K562 (cell line): Measurements from ENCODE around the gene HS3ST5. TPM values are rescaled to one million over a fixed set of nuclear protein-coding genes. Genes with fewer than 3 reads are reported as not detected.

Experiments
- ATAC-seq: fragments of 200-7000 bp; cut with Tn5 transposase; 3 replicates; pipeline ENCODE4 v1.9.1; 2020; ENCODE audit warnings: moderate library complexity
- BruUV-seq: library from RNA; stranded (reverse); fragments of 400-500 nt; replicated peaks from 2 replicates; lab custom pipeline; 2021; lab: Mats Ljungman, UMichigan
- CTCF ChIA-PET: fragments of 300-600 bp; formaldehyde crosslinking; extraction: SDS; loops from one replicate; lab custom pipeline; 2021; ENCODE audit warnings: low intra/inter-chr PET ratio; lab: Yijun Ruan, JAX
- POLR2A ChIA-PET: fragments of 300-600, 350-650 bp; sonication (Branson Sonifier 250); formaldehyde crosslinking; extraction: SDS; loops from one replicate; lab custom pipeline; 2021; ENCODE audit warnings: antibody characterized with exemption, inconsistent platforms; lab: Yijun Ruan, JAX
- DNase-seq, 4 experiments: peaks; one replicate each; pipeline versions ENCODE4 v3.0.0 to v3.0.0-alpha.2; 2011 to 2018; ENCODE audit warnings: low spot score in 3 of 4, mixed read lengths in 3 of 4; ENCODE audit errors: extremely low read depth in 1 of 4
- FAIRE-seq: peaks from 2 replicates; lab custom pipeline; 2011; peaks lifted over from hg19 to GRCh38; lab: Jason Lieb, UNC
- H2AFZ ChIP-seq: 2 replicates; pipeline ENCODE4 v1.6.0; 2011; ENCODE audit warnings: low read depth, low read length, control low read depth, inconsistent platforms
- H3K27ac ChIP-seq: fragments of 200-600 bp; 3 replicates; pipeline ENCODE4 v1.8.0; 2011; ENCODE audit warnings: low read depth, mild to moderate bottlenecking, control low read depth, inconsistent platforms, low read length, moderate library complexity, mixed read lengths; ENCODE audit errors: extremely low read depth
- H3K27me3 ChIP-seq, 2 experiments: fragments of 300-600 bp in 1 of 2; 2 replicates in 1 of 2; 3 replicates in 1 of 2; pipeline versions ENCODE4 v1.6.0 to v1.8.0; 2011; ENCODE audit warnings: inconsistent platforms in 2 of 2, low read length in 2 of 2, mild to moderate bottlenecking in 1 of 2, mixed read lengths in 1 of 2, moderate library complexity in 1 of 2; ENCODE audit not compliant: control insufficient read depth in 2 of 2, insufficient read depth in 2 of 2
- H3K36me3 ChIP-seq: fragments of 300-600 bp; 3 replicates; pipeline ENCODE4 v1.8.0; 2011; ENCODE audit warnings: mild to moderate bottlenecking, low read length, inconsistent platforms; ENCODE audit not compliant: control insufficient read depth, insufficient read depth
- H3K4me1 ChIP-seq, 2 experiments: fragments of 200-600 bp in 1 of 2; replicated peaks in 1 of 2; 2 replicates in 1 of 2; 3 replicates in 1 of 2; pipeline versions ENCODE4 v1.5.1 to v1.8.0; 2011; ENCODE audit warnings: inconsistent platforms in 2 of 2, low read length in 2 of 2, mild to moderate bottlenecking in 1 of 2, mixed read lengths in 1 of 2, moderate library complexity in 1 of 2; ENCODE audit not compliant: control insufficient read depth in 2 of 2, insufficient read depth in 2 of 2
- H3K4me2 ChIP-seq: 2 replicates; pipeline ENCODE4 v1.6.1; 2011; ENCODE audit warnings: low read length, control low read depth, inconsistent platforms, mixed read lengths; ENCODE audit not compliant: insufficient read depth
- H3K4me3 ChIP-seq: fragments of 200-600 bp; sonication (generic), shearing (Covaris generic); 2 replicates; pipeline ENCODE4 v1.5.1; 2016; ENCODE audit warnings: control low read depth, inconsistent platforms
- H3K79me2 ChIP-seq: fragments of 200-600 bp; 3 replicates; pipeline ENCODE4 v1.8.0; 2011; ENCODE audit warnings: low read length, inconsistent platforms; ENCODE audit not compliant: control insufficient read depth, insufficient read depth
- H3K9ac ChIP-seq, 2 experiments: 2 replicates each; pipeline versions ENCODE4 v1.6.0 to v1.6.1; 2011; ENCODE audit warnings: low read depth in 2 of 2, low read length in 2 of 2, control low read depth in 1 of 2, inconsistent platforms in 1 of 2, mild to moderate bottlenecking in 1 of 2, mixed read lengths in 1 of 2; ENCODE audit not compliant: insufficient read depth in 1 of 2
- H3K9me1 ChIP-seq: one replicate; pipeline ENCODE4 v1.6.0; 2011; ENCODE audit warnings: inconsistent platforms, mild to moderate bottlenecking, low read length, moderate library complexity; ENCODE audit not compliant: control insufficient read depth, insufficient read depth
- H3K9me3 ChIP-seq: replicated peaks from 2 replicates; pipeline ENCODE4 v1.5.1; 2011; ENCODE audit warnings: low read depth, low read length, inconsistent platforms; ENCODE audit not compliant: control insufficient read depth, insufficient read depth
- H4K20me1 ChIP-seq: replicated peaks from 2 replicates; pipeline ENCODE4 v1.6.1; 2011; ENCODE audit warnings: low read length, inconsistent platforms, mixed read lengths; ENCODE audit not compliant: control insufficient read depth, insufficient read depth
- HDAC3 ChIP-seq: fragments of 450-650 bp; IDR thresholded peaks from 2 replicates; pipeline ENCODE4 v1.6.1; 2018; ENCODE audit warnings: borderline replicate concordance, mild to moderate bottlenecking, moderate library complexity; ENCODE audit not compliant: partially characterized antibody
- JUNB ChIP-seq: fragments of 450-650 bp; formaldehyde crosslinking; conservative IDR thresholded peaks from 2 replicates; pipeline ENCODE4 v1.4.0; 2020; ENCODE audit warnings: mild to moderate bottlenecking
- NFIX ChIP-seq: fragments of 250-450 bp; sonication (Bioruptor Pico); IDR thresholded peaks from 2 replicates; pipeline ENCODE4 v1.4.0; 2020; ENCODE audit warnings: low read depth, mild to moderate bottlenecking, moderate library complexity
- PKNOX1 ChIP-seq: fragments of 450-650 bp; IDR thresholded peaks from 2 replicates; pipeline ENCODE4 v1.6.1; 2016
- TBL1XR1 ChIP-seq, 2 experiments: IDR thresholded peaks; 2 replicates each; pipeline ENCODE4 v1.6.1; 2012; ENCODE audit warnings: improper control_type of control experiment in 2 of 2, low read length in 2 of 2, mild to moderate bottlenecking in 1 of 2
- U2AF2 ChIP-seq: fragments of 200-400 bp; formaldehyde crosslinking; optimal IDR thresholded peaks from 2 replicates; pipeline ENCODE3; 2017; ENCODE audit warnings: low read depth, mild to moderate bottlenecking, low read length
- ZKSCAN8 ChIP-seq: fragments of 200-800 bp; sonication (Bioruptor generic); IDR thresholded peaks from 2 replicates; pipeline ENCODE4 v1.6.1; 2016; ENCODE audit warnings: missing genetic modification characterization, missing compliant biosample characterization
- ZNF280A ChIP-seq: fragments of 450-650 bp; IDR thresholded peaks from 2 replicates; pipeline ENCODE4 v1.6.1; 2018; ENCODE audit warnings: mild to moderate bottlenecking, low read depth; ENCODE audit not compliant: partially characterized antibody
- WGBS: fragments of 100-300 bp; shearing (Covaris generic); methylation state at CpG from one replicate; pipeline ENCODE4 v1.1.6; 2016; ENCODE audit warnings: low coverage, mixed read lengths; ENCODE audit not compliant: insufficient coverage; ENCODE audit errors: missing lambda C conversion rate; 5-methylcytosine and 5-hydroxymethylcytosine counted together
- in situ Hi-C: fragments of 300-500 bp; cut with MboI; formaldehyde crosslinking; loops from 4 replicates; pipeline ENCODE4 v1.15.0; 2018; ENCODE audit warnings: inconsistent platforms, mixed read lengths
- intact Hi-C: fragments of 100-400 bp; cut with micrococcal nuclease; formaldehyde crosslinking; loops from 2 replicates; pipeline ENCODE4 v1.14.2; 2022
- polyA plus RNA-seq, 8 experiments: library from polyadenylated mRNA; depleted of rRNA in 4 of 8; stranded (reverse) in 5 of 8; unstranded in 3 of 8; fragments of >200 nt; fragmentation: Nextera tagmentation in 2 of 8; fragmentation: Illumina TruSeq in 1 of 8; extraction: Ambion mirVana in 2 of 8; extraction: Trizol in 1 of 8; gene quantifications; 2 replicates each; pipeline versions ENCODE4 v1.2.1 to v1.2.3, GENCODE V29; 2011 to 2014; ENCODE audit warnings: inconsistent platforms in 1 of 8, missing spikeins in 1 of 8
- total RNA-seq, 7 experiments: library from RNA; depleted of rRNA in 6 of 7; stranded (reverse); fragments of >200 nt in 6 of 7; fragmentation: Illumina TruSeq in 2 of 7; extraction: Trizol in 2 of 7; gene quantifications; 2 replicates each; pipeline versions ENCODE4 v1.2.1 to v1.2.3, GENCODE V29; 2011 to 2021; ENCODE audit warnings: low replicate concordance in 1 of 7
- TF ChIP-seq, protein P1 (sequence below): fragments of 450-650 bp; conservative IDR thresholded peaks from 2 replicates; pipeline ENCODE4 v1.6.1; 2016; ENCODE audit warnings: missing genetic modification characterization, low read depth, mild to moderate bottlenecking, control low read depth, missing compliant biosample characterization

The HS3ST5 gene
- total and polyA plus RNA-seq, 9 of the 15 experiments (the other 6 are each of a cell fraction or from before 2014, with no cell fraction given), result not detected

DNA sequence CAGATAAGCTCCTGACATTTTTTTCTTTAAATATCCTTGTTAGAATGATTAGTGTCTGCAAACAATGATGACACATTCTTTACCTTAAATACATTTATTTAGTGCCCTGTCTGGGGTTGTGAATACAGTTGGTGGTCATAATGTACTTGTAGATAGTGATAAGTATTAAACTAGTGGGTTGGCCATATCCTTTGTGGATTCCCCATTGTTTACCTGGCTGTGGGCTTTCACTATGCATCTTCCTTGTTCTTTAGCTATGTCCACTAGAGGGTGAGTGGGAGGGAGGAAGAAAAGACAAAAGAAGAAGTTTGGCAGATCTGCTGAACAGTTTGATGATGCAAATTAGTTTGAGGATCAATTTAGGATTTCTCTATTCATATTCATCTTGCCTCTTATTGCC lies 15.7 kb downstream of the HS3ST5 start (continued):
- no peak for TF ChIP-seq HDAC3
- TF ChIP-seq, all 486 proteins: peak for 0

- no peak overlapping the region for H3K4me3 ChIP-seq
- BruUV-seq, result no TSS peak
- CTCF ChIA-PET, result no interaction called here
- no peaks in the 10 kb centered on the region for H3K27me3 ChIP-seq
- H3K4me2 ChIP-seq, result no peak overlapping the region
- no peak overlapping the region for H3K27ac ChIP-seq
- POLR2A ChIA-PET, result no interaction called here
- H3K9ac ChIP-seq, result no peak overlapping the region
- H3K9me1 ChIP-seq, result no peaks in the 10 kb centered on the region
- H3K36me3 ChIP-seq, result no peaks in the 10 kb centered on the region
- in situ Hi-C loops, result no loop called here
- FAIRE-seq (no peak), ATAC-seq (no peak), DNase-seq (no peak)
- no peaks in the 10 kb centered on the region for H3K79me2 ChIP-seq
- no peak overlapping the region for H2AFZ ChIP-seq
- WGBS, result 0% methylated on average over 1 of the region's 1 CpG
- no peaks in the 10 kb centered on the region for H3K4me1 ChIP-seq
- TF ChIP-seq PKNOX1, result no peak
- no peak for TF ChIP-seq NFIX (CRISPR knock-in tag)
- intact Hi-C loops, result no loop called here
- H3K9me3 ChIP-seq, result no peaks in the 10 kb centered on the region
- H4K20me1 ChIP-seq, result no peaks in the 10 kb centered on the region
Observed at GRCh38 chr6:114323784-114324183, 19.0 kb downstream of the HS3ST5 start.

DNA sequence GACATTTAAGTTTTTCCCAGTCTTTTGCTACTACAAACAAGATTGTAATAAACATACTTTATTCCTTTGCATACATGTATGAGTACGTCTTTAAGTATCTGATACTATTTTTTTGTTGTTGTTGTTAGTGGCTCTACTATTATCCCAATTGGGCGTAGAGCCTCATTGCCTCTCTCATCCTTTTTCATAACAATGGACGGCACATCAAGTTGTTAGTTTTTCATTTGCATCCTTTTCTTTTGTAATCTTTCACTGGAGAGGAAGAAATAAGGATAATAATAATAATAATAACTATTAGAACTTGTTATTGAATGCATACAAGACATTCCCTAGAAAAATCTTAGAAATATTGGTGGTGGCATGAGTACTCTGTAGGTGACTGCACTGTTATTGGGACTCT lies 23.1 kb downstream of the HS3ST5 start:
- Histone ChIP-seq H3K9me3 (no peaks in the 10 kb centered on the region), H3K79me2 (no peaks in the 10 kb centered on the region), H3K27me3 (no peaks in the 10 kb centered on the region), H3K4me2 (no peak overlapping the region), H2AFZ (no peak overlapping the region), H3K4me3 (no peak overlapping the region), H3K27ac (no peak overlapping the region), H3K9ac (no peak overlapping the region), H3K36me3 (no peaks in the 10 kb centered on the region), H3K9me1 (no peaks in the 10 kb centered on the region), H4K20me1 (no peaks in the 10 kb centered on the region), H3K4me1 (no peaks in the 10 kb centered on the region)
- 0% methylated on average over 3 of the region's 3 CpGs for WGBS
- intact Hi-C loops (no loop called here), in situ Hi-C loops (no loop called here)
- FAIRE-seq (no peak), DNase-seq (no peak), ATAC-seq (no peak)
- ChIA-PET CTCF (no interaction called here), POLR2A (no interaction called here)
- no TSS peak for BruUV-seq
- no peak for TF ChIP-seq JUNB (CRISPR knock-in tag)
- TF ChIP-seq, protein P1, sequence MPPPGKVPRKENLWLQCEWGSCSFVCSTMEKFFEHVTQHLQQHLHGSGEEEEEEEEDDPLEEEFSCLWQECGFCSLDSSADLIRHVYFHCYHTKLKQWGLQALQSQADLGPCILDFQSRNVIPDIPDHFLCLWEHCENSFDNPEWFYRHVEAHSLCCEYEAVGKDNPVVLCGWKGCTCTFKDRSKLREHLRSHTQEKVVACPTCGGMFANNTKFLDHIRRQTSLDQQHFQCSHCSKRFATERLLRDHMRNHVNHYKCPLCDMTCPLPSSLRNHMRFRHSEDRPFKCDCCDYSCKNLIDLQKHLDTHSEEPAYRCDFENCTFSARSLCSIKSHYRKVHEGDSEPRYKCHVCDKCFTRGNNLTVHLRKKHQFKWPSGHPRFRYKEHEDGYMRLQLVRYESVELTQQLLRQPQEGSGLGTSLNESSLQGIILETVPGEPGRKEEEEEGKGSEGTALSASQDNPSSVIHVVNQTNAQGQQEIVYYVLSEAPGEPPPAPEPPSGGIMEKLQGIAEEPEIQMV, result no peak
- no peak for TF ChIP-seq ZNF280A
- no peak for TF ChIP-seq U2AF2
- TF ChIP-seq TBL1XR1 (IDR thresholded peaks at IDR 0.05; ENCODE audit: low read length in 2 of 2), result no peak
- TF ChIP-seq ZKSCAN8, result no peak
